ENCODE measurements around the gene EN2.
"Not testable (repeated sequence)": the region's sequence is repeated elsewhere in the genome, so short reads cannot be mapped to it uniquely, and the experiment has no call there.

EN2 gene

DNA sequence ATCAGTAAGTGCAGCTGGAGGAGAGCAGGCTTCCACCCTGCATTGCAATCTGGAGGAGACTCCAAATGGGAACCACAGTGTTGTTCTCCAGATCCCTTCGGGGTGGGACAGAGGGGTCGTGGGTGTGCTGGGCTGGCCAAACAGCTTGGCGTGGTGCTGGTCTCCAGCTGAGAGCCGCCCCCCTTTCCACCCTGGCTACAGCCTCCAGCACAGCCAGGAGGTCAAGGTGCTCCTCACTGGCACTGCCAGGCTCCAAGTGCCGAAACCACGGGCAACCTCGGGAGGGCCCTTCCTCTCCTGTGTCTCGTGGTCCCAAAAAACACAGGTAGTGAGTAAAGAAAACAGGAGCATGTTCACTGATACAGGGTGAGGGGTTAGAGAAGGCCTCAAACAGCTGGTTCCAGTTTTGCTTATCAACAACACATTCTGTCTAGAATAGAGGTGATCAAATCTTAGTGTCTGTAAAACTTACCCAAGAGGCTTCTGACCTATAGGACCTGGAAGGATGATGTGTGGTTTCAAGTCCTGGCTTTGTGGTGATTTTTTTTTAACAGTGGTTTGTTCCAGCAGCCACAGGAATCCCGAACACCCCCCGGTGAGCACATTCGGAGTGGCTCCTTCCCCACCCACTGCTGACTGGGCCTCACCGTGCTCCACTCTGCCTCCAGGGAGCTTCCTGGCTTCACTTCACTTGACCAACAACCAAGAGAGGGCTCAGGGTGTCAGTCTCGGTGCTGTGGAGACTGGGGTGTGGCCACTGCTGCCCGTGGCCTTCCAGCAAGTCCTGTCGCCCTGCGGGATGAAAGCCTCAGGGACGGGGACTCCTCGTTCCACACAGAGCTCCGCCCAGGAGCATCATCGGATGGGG, 31.2 kb upstream of the EN2 start:
- no peak for DNase-seq

DNA sequence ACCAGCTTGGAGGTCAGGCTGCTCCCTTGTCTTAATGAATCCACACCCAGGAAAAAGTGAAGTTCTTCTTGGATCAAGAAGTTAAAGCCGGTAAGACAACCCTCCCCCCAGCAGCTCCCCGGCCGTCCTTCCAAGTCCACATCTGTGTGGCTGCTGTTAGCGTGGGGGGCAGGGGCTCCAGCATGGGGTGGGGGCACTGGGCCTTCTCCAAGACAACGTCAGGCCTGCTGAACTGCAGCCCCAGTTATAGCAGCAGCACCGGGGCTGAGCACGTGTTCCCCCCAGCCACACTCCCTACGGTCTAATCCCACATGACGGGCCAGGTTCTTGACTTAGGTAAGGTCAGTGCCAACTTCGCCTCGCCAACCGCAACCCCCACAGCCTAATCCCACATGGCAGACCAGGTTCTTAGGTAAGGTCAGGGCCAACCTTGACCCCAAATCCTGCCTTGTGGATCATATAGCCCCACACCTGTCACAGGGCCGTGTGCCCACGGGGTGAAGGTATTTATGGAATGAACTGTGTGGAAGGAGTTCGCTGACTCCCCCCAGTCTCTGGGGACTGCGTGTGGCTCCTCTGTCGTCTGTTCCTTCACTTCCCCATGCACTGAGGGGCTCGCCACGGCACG, 30.4 kb upstream of the EN2 start:
- no peak for DNase-seq

DNA sequence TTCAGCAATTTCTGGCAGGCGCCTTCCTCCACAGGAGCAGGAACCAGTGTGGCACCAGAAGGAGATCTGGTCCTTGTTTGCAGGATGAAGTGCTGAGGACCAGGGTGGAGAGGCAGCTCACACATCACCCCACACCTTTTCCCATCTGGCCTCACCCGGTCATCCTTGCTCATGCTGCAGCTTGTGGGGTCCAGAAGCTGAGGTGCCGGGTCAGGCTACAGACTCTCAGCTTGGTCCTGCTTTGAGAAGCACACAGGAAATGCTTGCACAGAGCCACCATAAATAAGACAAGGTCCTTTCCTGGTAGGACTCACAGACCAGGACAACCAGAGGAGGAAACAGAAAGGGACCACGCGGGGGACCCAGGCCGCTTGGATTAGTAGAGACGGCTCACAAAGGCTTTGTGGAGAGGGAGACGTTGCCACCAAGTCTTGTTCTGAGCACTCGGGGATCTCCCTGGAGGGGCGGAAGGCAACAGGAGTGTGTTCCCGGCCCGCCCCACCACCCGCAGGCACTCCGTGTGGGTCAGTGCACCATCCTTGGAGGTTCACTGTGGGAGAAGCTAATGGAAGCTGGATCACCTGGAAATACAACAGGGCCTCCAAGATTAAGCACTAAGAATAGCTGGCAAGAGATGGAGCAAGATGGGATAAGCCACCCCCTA, 29.6 kb upstream of the EN2 start:
- DNase-seq = no peak

DNA sequence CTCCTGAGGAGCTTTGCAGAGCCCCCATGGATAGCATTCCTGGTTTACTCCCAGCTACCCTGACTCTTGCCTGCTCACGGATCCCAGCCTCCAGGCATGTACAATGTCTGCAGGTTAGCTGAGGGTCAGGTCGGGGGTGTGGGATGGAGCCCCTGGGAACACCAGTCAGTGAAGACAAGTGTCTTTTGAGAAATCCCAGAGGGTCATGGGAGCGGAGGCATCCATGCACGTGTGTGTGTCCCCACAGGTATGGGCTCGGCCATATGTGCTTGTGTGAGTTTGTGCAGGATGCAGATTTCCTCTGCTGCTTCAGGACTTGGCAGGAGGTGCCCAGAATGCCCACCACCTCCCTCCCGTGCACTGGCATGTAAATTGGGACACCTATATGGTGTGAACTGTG, 28.3 kb upstream of the EN2 start:
- DNase-seq = no peak

DNA sequence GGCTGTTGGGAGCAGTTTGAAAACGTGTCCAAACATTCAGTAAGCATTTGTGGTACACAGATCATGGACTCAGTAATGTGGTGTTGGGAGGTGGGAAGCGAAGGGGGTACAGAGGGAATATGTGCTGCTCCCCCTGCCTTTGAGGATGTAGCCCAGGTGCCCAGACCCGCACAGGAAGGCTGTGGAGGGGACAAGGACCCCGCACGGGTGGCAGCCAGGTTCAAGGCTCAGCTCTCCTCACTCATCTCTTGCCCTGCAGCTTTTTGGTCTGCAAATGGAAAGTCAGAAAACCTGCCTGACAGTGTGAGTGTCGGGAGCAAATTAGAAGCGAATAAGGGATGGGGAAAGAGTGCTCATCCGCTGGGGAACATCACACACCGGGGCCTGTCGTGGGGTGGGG, 27.3 kb upstream of the EN2 start:
- DNase-seq = no peak

DNA sequence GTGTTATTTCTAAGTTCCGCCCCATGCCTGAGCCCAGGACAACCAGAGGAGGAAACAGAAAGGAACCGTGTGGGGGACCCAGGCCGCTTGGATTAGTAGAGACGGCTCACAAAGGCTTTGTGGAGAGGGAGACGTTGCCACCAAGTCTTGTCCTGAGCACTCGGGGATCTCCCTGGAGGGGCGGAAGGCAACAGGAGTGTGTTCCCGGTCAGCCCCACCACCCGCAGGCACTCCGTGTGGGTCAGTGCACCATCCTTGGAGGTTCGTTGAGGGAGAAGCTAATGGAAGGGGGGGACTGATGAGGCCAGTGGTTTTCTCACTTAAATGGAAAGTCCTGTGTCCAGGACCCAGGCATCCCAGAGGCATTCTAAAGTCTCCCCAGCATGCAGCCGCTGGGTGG, 26.7 kb upstream of the EN2 start:
- no peak for DNase-seq

DNA sequence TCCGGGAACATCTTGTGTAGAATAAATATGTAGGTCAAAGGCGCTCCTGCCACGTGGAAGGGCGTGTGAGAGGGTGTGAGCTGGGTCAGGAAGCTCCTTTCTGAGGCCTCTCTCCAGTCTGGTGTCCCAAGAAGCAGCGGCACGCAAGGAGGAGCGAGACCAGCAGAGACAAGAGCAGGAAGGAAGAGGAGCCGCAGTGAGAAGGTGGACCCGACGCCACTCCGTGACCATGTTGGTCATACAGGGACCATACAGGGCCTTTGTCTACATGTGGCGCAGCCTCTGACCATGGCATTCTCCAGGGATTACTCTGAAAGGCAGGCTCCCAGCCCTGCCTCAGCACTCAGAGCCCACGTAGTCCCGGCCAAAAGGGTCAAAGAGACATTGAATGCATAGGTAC, 26.2 kb upstream of the EN2 start:
- no peak for DNase-seq

DNA sequence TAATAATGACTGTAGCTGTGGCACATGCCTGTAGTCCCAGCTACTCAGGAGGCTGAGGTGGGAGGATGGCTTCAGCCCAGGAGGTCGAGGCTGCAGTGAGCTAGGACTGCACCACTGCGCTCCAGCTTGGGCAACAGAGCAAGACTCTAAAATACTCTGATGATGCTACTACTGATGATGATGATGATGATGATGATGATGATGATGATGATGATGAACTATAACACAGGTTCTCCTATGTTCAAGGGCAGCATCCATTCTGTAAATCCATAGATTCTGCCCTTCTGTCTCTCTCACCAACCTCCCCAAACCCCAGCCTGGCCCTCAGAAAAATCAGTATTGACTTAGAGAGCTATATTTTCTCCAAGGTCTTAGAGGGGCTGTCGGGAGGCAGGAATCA, 22.8 kb upstream of the EN2 start:
- DNase-seq = no peak

DNA sequence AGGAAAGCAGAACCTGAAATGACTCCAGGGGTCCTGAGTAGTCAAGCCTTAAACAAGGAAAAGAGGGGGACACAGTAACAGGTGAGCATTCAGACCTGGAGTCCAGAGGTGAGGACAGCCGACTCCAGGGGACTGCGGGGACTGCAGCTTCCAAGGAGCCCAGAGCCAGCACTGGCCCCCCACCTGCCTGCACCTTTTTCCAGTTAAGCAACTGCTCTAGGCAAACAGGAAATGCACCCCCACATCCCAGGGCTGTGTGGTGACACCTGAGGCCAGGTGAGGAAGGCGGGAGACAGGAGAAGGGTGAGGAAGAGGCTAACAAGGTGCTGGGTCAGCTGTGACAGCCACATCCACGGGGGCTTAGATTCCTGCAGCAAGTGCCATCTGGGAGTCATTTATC, 20.1 kb upstream of the EN2 start:
- no peak for DNase-seq

DNA sequence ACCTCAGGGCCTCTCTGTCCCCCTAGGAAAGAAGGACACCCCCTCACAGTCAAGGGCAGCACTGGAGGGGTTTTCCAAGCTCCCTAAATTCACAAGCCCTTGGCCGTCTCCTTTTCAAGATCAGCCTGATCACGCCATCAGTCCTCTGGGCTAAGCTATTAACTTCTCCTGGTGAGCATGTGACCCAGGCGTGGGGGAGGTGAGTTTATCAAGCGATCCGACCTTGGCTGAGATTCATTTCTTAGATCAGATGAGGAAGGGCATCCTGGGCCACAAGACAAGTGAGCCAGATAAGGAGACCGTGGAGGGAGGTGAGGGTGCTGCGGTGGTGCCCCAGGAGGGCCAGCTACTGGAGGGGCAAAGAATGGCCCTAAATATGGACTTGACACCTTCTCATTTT, 19.2 kb upstream of the EN2 start:
- DNase-seq = no peak

DNA sequence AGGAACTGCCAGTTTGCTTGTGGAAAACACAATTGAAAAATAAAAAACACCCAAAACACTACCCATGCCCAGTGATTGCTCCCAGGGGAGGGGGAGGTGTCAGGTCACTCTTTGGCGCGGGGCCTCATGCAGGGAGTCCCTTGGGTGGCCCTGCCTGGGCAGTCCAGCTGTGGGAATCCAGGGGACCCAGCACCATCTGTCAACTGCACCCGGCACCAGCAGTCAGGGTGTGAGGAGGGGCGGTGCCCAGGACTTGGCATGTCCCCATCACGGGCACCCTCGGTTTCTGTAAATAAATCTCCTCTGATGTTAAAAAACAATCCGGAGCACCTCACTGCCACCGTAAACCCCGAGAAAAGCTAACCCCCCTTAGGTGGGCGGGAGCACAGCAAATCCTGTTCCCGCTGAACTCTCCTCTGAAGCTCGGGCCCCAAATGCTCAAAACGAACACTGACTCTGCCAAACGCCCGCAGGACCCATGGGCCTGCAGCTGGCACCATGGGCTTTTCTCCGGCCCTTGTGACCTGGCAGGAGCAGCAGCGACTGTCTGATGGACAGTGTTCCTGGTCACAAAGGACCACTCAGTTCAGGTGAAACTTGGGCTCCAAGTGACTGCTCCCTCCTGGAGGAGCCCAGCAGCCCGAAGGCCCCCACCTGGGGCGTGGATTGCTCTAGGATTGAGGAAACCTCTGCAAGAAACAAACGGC, 18.5 kb upstream of the EN2 start:
- DNase-seq = no peak

DNA sequence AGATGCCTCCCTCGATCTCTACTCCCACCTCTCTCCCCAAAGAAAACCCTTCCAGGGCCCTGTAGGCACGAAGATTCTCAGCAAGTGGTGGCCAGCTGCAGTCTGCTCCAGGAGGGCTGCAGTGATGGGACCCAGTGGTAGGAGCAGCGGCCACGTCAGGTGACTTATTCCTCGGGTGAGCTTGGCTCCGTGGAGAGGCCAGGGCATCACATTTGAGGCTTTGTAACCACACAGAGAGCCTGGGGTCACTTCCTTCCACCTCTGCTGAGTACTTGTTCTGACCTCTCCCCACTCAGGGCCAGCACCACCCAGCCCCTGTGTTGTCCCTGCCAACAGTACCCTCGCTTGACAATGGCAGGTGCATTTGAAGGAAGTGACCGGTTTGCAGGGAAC, 17.9 kb upstream of the EN2 start:
- DNase-seq = no peak

DNA sequence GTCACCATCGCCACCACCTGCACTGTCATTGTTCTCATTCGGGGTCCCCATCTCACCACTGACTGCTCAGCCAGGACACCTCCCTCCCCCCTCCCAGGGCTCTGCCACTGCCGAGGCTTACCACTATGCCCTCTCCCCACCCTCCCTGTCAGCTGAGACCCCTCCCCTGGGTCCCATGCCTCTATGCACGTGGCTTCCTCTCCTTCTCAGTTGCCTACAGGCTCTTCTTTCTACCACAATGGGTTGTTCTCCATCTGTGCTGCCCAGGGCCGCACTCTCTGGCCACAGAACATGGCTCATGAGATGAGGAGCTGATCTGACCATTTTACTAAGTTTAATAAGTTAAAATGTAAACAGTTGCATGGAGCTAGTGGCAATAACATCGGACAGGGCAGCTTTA, 16.1 kb upstream of the EN2 start:
- DNase-seq = no peak

DNA sequence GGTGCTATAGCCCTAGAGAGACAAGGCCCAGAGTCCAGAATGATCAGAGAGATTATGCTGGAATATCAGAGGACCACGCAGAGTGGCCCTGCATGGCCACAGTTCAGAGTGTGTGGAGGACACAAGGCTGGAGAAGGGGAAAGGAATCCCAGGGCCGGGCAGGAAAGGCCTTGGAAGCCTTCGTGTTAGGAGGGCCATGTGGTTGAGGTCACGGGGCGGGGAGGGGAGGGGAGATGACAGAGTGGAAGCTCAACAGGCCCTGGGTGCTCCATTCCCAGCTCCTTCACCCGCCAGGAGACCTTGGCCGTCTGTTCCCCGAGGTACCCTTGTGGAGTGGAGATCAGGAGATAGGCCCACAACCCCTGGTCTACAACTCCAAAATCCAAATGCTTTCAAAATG, 13.2 kb upstream of the EN2 start:
- DNase-seq = no peak

DNA sequence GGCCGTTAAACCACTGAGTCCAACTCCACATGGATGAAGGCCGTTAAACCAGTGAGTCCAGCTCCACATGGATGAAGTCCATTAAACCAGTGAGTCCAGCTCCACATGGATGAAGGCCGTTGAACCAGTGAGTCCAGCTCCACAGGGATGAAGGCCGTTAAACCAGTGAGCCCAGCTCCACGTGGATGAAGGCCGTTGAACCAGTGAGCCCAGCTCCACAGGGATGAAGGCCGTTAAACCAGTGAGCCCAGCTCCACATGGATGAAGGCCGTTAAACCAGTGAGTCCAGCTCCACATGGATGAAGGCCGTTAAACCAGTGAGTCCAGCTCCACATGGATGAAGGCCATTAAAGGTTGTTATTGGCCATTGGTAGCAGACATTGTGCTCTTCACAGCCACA, 12.3 kb upstream of the EN2 start:
- not testable (repeated sequence) for DNase-seq

DNA sequence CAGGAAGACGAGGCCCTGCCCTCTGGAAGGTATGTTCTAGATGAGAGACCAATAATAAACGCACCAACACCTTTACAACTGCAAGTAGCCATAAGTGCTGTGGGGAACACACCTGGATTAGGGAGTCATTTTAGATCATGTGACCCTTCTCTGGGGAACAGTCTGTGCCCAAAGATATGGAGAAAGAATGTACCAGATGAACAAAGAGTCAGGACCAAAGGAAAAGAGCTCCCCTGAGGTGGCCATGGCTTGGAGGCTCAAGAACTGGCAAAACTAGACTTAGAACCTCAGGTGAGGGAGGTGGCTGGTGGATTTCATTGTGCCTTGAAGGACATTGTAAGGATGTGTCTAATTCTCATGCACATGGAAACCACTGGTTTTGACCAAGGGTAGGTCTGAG, 10.3 kb upstream of the EN2 start:
- DNase-seq = no peak

DNA sequence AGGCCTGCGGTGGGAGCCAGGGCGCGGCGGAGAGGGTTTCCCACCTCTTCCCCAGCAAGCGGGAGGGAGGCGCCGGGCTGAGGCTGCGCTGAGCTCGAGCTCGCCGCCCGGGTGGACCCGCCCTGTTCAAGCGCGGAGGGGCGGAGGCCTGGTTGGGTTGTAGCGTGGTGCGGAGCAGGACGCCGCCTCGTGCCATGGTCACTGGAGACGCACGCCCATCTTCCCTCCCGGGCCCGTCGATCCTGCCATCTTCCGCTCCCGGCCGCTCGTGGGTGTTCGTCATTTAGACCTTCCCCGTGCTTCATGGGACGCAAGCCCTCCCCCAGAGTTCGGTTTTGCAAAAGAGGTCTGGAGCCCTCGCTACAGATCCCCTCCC, 9.3 kb upstream of the EN2 start:
- DNase-seq = no peak

DNA sequence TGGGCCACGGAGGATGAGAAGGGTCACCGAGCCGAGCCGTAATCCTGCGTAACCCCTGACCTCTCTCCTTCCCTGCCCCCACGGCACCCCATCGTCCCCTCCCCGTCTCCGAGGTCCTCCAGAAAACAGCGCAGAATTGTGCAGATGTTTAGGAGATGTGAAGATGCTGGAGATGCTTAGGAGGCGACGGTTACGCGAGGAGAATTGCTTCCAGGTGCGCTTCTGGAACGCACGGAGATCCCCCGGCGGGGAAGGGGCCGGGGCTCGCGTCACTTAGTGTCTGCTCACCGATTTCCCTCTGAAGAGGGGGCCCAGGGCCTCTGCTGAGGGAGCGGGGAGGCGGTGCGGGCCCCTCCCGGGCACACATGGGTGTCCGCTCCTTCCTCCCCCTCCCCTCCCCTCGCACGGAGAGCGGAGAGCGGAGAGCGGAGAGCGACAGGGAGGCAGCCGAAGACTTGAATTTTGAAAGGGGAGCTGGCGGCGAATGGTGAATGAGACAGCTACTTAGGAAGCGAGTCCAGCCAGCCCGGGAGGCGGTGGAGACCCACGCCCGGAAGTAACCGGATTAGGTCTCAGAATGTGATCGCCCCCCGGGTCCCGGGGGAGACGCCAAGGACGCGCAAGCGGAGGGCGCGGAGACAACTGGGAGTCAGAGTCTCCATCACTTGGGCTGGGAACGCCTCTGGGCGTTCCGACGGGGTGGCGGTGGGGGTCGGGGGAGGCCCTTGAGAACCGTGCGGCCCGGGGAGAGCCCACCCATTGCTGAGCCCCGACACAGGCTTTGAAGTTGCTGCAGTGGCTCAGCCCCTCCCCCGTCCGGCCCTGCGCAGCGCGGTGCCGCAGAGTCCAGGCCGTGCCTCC, 8.7 kb upstream of the EN2 start:
- DNase-seq = no peak

DNA sequence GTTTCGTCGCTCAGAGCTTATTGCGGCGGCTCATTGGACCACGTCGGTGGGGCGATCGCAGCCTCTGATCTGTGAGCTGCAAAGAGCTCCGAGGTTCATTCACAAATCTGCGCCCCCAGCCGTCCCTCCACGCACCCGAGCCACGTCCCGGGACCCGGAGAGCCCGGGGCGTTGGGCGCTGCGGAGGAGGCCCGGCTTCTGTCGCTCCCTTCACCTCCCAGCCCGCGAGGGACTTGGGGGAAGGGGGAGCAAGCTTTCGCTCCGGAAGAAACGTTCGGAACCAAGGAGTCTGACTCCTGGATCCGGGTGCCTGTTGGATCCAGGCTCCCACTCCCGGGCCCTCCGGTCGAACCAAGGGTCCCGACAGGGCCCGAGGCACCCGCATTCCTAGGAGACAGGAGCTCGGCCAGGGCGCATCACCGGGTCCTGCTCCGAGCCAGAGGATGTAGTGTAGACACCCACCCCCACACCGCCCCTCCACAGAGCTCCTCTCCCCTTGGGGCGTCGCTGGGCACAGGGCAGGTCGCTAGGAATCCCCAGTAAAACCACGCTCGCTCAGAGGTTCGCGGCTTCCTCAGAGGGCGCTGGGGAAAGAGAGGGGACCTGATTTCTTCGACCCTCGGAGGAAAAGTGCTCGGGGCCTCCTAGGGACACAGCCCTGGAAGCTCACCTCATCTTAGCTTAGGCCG, 7.9 kb upstream of the EN2 start:
- no peak for DNase-seq

DNA sequence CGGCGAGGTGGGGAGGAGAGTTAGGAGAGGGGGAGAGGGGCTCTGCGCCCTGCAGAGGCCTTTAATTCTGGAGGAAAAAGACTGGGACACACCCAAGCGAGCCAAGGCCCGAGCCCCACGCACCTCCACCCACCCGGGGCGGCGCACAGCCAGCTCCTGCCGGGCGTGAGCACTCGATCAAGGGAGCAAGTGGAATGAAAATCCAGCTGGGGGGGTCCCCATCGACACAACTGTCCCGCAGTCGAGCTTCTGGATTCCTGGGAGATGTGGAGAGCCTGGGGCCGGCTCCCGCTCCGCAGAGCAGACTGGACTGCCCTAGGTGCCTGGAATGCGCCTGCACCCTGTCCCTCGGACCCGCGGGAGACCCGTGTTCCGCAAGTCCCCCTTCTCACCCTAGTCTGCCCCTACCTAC, 7.4 kb upstream of the EN2 start:
- DNase-seq = no peak

DNA sequence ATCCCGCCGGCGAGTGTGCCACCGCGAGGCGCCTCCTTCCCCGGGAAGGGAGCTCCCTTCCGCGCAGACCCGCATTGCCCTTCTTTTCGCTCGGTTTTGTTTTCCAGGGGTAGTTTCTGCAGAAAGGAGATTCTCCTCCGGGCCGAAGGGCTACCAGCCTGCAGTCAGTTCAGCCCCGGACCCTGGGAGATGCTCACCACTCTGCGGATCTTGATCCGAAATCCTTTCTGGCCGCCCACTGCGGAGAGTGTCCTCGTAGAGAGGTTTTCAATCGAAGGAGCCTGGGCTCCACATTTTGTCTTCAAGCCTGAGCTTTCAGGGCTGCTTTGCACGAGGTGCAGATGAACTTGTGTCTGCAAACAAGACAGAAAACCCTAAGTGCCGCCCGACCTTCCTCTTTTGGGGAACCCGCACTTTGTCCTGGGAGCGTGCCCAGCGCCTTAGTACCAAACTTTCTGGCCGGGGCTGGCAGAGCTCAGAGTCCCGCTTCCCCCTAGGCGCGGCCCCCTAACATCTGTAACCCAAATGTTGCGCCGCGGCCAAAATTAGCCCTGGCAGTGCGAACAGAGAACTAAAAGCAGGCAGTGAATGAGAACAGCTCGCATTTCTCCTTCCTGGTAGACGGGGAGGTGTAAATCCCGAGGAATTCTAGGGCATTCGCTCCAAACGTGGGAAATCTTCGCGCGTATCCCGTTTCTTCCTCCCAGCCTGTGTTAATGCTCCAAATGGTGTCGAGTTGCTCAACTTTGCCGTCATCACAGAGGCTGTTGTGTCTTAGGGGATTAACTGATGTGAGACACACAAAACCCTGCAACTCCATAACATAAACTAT, 6.7 kb upstream of the EN2 start:
- peak in 2 of 4 experiments; percentile 20 to 21 for DNase-seq

Measured in suppressor macrophage (primary cell).